ENCODE results near the gene DOC2B. TPM values are rescaled to one million over a fixed set of nuclear protein-coding genes. Genes with fewer than 3 reads are reported as not detected.

Gene DOC2B
- total RNA-seq, 1 donor from 2014 or later: 59.6 TPM

- H3K27me3 Mint-ChIP-seq (ENCODE audit: low read depth): no peaks in the 10 kb centered on the region
- no peak for TF ChIP-seq CTCF (IDR thresholded peaks at IDR 0.05; ENCODE audit: unreplicated experiment)
- peak in 1 of 2 experiments; percentile 10 for DNase-seq (ENCODE audit: low spot score in 2 of 2, unreplicated experiment in 2 of 2)
- no peak overlapping the region for H3K4me3 Mint-ChIP-seq
- no peak overlapping the region for H3K27ac Mint-ChIP-seq
- H3K4me1 Mint-ChIP-seq: no peaks in the 10 kb centered on the region
- H3K9me3 Mint-ChIP-seq: no peaks in the 10 kb centered on the region
- H3K36me3 Mint-ChIP-seq: peaks cover 33% of the 10 kb centered on the region
Measured at GRCh38 chr17:148757-149156, 32.7 kb downstream of the DOC2B start.

DNA sequence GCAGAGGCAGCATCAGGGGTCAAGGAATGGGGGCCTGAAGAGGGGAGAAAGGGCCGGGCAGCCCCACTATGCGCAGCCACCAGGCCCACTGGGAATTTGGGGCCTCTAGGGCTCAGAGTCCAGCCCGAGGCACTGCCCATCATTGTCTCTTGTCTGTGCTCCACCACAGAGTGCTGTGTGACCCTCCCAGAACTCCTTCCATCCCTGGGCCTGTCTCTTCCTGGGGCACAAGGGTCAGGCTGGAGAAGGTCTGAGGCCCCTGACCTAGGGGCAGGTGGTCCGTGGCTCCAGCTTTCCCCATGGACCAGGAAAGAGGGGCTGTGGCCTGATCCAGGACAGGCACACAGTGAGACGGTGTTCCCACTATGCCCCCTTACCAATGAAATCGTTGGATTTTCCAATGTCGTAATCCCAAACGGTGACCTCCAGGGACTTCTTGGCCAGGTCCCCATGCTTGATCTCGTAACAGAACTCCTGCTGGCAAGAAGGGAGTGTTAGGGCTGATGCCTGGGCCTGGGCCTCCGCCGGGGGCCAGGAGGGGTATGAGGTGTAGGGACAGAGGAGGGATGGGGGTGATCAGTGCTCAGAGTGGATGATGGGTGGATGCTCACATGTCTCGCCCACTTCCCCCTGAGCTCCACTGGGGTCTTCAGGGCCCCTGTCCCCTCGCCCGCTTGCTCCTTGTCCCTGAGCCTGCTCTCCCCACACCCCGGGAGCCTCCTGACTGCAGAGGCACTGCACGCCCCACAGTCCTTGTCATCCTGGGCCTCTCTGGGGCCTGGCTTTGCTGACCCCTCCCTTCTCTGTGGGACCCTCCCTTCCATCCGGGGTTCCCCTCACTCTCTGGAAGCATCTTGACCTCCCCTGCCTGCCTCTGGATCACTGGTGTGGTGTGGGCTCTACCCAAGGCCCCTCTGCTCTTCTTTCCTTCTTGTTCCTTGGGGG is 33.4 kb downstream of the DOC2B start:
- no peaks in the 10 kb centered on the region for H3K9me3 Mint-ChIP-seq
- H3K4me3 Mint-ChIP-seq: no peak overlapping the region
- peak in 1 of 2 experiments; percentile 29 for DNase-seq (ENCODE audit: low spot score in 2 of 2, unreplicated experiment in 2 of 2)
- H3K36me3 Mint-ChIP-seq: peaks cover 30% of the 10 kb centered on the region
- H3K4me1 Mint-ChIP-seq: no peaks in the 10 kb centered on the region
- H3K27ac Mint-ChIP-seq: no peak overlapping the region
- TF ChIP-seq CTCF (IDR thresholded peaks at IDR 0.05; ENCODE audit: unreplicated experiment): no peak
- H3K27me3 Mint-ChIP-seq (ENCODE audit: low read depth): no peaks in the 10 kb centered on the region

DNA sequence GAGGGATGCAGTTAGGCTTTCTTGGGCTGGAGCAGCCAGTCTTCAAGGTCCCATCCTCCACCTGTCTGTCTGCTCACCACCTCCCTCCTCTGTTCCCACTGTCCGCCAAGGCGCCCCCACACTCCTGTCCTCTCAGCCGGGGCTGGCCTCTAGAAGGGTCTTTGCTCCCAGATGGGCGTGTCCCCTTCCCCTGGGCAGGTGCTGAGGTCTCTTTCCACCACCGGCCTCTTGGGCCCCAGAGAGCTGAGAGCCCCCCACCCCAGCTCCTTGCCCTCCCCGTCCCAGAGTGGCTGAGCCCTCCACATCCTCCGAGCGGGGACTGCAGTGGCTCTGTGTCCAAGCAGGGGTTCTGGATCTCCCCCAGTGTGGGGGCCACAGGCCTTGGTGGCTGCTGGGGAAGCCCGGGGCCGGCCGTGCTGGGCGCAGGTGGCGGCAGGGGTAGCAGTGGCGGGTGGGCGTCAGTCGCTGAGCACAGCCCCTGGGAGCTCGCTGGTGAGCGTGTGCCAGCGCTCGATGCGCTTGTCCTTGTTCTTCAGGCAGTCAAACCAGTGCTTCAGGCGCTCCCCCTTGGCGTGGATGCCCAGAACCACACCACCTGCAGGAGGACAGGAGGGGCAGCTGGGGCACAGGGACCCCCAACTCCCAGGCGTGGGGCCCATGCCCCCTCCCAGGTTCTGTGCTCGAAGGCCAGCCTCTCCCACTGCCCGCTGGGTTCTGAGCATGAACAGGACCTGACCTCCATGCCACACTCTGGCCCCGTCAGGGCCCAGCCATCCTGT is 34.3 kb downstream of the DOC2B start:
- peak in 1 of 2 experiments; percentile 34 for DNase-seq (ENCODE audit: low spot score in 2 of 2, unreplicated experiment in 2 of 2)
- H3K27me3 Mint-ChIP-seq (ENCODE audit: low read depth): no peaks in the 10 kb centered on the region
- H3K27ac Mint-ChIP-seq: no peak overlapping the region
- no peak for TF ChIP-seq CTCF (IDR thresholded peaks at IDR 0.05; ENCODE audit: unreplicated experiment)
- peaks cover 26% of the 10 kb centered on the region for H3K36me3 Mint-ChIP-seq
- H3K4me3 Mint-ChIP-seq: no peak overlapping the region
- no peaks in the 10 kb centered on the region for H3K4me1 Mint-ChIP-seq
- H3K9me3 Mint-ChIP-seq: no peaks in the 10 kb centered on the region

GRCh38 chr17:146546-146945 is 34.9 kb downstream of the DOC2B start:
- peak in 1 of 2 experiments; percentile 13 for DNase-seq (ENCODE audit: low spot score in 2 of 2, unreplicated experiment in 2 of 2)
- H3K4me3 Mint-ChIP-seq: no peak overlapping the region
- H3K9me3 Mint-ChIP-seq: no peaks in the 10 kb centered on the region
- no peaks in the 10 kb centered on the region for H3K4me1 Mint-ChIP-seq
- peaks cover 19% of the 10 kb centered on the region for H3K36me3 Mint-ChIP-seq
- no peak for TF ChIP-seq CTCF (IDR thresholded peaks at IDR 0.05; ENCODE audit: unreplicated experiment)
- no peak overlapping the region for H3K27ac Mint-ChIP-seq
- no peaks in the 10 kb centered on the region for H3K27me3 Mint-ChIP-seq (ENCODE audit: low read depth)

GRCh38 chr17:145671-146541 is 35.5 kb downstream of the DOC2B start:
- H3K4me3 Mint-ChIP-seq: no peak overlapping the region
- no peak overlapping the region for H3K27ac Mint-ChIP-seq
- H3K4me1 Mint-ChIP-seq: no peaks in the 10 kb centered on the region
- DNase-seq (ENCODE audit: low spot score in 2 of 2, unreplicated experiment in 2 of 2): peak in 1 of 2 experiments; percentile 28
- H3K36me3 Mint-ChIP-seq: peaks cover 13% of the 10 kb centered on the region
- H3K9me3 Mint-ChIP-seq: no peaks in the 10 kb centered on the region
- H3K27me3 Mint-ChIP-seq (ENCODE audit: low read depth): no peaks in the 10 kb centered on the region
- TF ChIP-seq CTCF (IDR thresholded peaks at IDR 0.05; ENCODE audit: unreplicated experiment): no peak
